HFF-Myc (cell line): ENCODE data around the gene IBA57.

ENCODE experiments used
- DNase-seq: peaks from one replicate; pipeline ENCODE4 v3.0.0-alpha.2; 2011; ENCODE audit warnings: low read depth; ENCODE audit errors: extremely low read depth
- H3K4me3 ChIP-seq: replicated peaks from 2 replicates; pipeline ENCODE4 v1.5.1; 2011; ENCODE audit warnings: low read depth, mild to moderate bottlenecking, control low read depth, low read length
- TF ChIP-seq, protein P1 (sequence below): IDR thresholded peaks from 2 replicates; pipeline ENCODE4 v1.5.1; 2012; ENCODE audit warnings: mild to moderate bottlenecking, low read depth, low read length, control low read depth; ENCODE audit errors: missing control alignments

IBA57 gene

DNA sequence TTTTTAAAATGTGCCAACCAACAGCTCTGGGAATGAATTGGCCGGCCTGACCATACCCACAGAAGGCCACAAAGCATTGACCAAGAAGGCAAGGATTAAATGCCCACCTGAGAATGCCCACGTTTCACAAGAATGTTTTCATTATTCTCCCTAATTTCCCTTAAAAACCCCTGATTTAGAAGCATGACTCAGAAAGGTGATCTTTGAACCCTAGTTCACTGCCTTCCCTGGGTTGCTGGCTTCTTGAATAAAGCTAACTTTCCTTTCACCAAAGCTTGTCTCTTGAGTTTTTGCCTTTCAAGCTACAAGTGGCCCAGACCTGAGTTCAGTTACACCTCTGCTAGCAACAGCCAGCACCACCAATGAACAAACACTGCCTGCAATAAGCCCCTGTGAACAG lies 42.1 kb upstream of the IBA57 start:
- TF ChIP-seq, protein P1, sequence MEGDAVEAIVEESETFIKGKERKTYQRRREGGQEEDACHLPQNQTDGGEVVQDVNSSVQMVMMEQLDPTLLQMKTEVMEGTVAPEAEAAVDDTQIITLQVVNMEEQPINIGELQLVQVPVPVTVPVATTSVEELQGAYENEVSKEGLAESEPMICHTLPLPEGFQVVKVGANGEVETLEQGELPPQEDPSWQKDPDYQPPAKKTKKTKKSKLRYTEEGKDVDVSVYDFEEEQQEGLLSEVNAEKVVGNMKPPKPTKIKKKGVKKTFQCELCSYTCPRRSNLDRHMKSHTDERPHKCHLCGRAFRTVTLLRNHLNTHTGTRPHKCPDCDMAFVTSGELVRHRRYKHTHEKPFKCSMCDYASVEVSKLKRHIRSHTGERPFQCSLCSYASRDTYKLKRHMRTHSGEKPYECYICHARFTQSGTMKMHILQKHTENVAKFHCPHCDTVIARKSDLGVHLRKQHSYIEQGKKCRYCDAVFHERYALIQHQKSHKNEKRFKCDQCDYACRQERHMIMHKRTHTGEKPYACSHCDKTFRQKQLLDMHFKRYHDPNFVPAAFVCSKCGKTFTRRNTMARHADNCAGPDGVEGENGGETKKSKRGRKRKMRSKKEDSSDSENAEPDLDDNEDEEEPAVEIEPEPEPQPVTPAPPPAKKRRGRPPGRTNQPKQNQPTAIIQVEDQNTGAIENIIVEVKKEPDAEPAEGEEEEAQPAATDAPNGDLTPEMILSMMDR, result no peak
- no peak overlapping the region for H3K4me3 ChIP-seq
- DNase-seq, result no peak

DNA sequence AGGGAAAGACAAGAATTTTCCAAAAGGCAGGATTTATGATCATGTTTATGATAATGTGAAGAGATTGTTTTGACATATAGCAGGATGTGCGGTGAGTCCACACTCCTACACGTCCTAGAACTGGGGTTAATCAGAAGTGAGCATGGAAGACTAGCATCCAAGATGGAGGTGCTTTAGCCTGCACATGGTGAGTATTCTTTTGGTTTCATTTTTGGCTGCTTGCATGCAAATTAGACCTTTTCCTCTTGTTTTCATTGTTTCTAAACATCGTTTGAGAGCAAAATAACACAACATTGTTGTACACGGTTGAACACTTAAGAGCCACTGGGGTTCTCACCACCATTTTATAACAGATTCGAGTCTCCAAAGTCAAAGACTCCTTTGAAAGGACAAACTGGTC lies 40.4 kb upstream of the IBA57 start:
- DNase-seq, result no peak
- H3K4me3 ChIP-seq, result no peak overlapping the region
- TF ChIP-seq, protein P1, result no peak

- DNase-seq, result no peak
- TF ChIP-seq, protein P1, result no peak
- H3K4me3 ChIP-seq, result no peak overlapping the region
Observed at GRCh38 chr1:228131766-228132165, 33.8 kb upstream of the IBA57 start.

- TF ChIP-seq, protein P1, result no peak
- no peak overlapping the region for H3K4me3 ChIP-seq
- DNase-seq, result no peak
Observed at GRCh38 chr1:228134591-228134990, 31.0 kb upstream of the IBA57 start.

DNA sequence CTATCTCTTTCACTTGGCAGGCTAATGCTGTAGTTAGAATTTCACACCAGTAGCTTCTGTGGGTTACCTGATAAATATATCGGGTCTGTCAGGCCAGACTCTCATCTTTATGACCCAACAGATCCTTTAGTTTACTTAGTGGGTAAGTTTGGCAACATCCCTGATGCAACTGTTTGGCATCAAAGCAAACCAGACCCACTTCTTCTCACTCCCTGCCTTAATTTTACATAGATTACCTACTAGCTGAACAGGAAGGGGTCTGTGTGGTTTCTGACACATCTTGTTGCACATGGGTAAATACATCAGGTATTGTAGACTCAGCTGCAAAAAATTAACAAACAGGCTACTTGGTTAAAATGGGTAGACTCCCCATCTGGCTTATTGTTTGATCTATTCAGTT lies 28.7 kb upstream of the IBA57 start:
- DNase-seq, result no peak
- TF ChIP-seq, protein P1, result no peak

DNA sequence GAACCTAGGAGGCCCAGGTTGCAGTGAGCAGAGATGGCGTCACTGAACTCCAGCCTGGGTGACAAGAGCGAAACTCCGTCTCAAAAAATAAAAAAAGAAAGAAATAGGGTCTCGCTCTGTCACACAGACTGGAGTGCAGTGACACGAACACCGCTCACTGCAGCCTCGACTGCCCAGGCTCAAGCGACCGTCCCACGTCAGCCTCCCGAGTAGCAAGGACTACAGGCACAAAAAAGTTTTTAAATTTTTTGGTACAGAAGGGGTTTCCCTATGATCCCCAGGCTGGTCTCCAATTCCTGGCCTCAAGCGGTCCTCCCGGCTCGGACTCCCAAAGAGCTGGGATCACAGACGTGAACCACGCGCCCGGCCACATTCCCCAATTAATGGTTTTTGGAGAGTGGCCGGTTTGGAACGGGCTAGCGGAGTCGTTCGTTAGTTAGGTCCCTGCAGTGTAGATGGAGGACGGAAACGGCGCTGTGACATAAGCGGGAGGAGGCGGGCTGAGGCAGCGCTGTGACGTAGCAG lies 26.1 kb upstream of the IBA57 start:
- peak overlapping the region; percentile 92 for H3K4me3 ChIP-seq
- TF ChIP-seq, protein P1, result no peak
- no peak for DNase-seq

More for the DNA sequence above, 28.7 kb upstream of the IBA57 start:
- H3K4me3 ChIP-seq, result no peak overlapping the region
